A375 (cell line): ENCODE data around the gene ZGRF1. TPM values are rescaled to one million over a fixed set of nuclear protein-coding genes. Genes with fewer than 3 reads are reported as not detected.

ENCODE experiments used
- small RNA-seq: library from RNA; depleted of rRNA; stranded (forward); fragments of <200 nt; gene quantifications from one replicate; pipeline ENCODE3, GENCODE V24; 2014
- total RNA-seq: library from RNA; depleted of rRNA; stranded (reverse); fragments of >200 nt; shearing (Covaris generic); gene quantifications from 2 replicates; pipeline ENCODE4 v1.2.3, GENCODE V29; 2014; rRNA removed

The ZGRF1 gene, protein sequence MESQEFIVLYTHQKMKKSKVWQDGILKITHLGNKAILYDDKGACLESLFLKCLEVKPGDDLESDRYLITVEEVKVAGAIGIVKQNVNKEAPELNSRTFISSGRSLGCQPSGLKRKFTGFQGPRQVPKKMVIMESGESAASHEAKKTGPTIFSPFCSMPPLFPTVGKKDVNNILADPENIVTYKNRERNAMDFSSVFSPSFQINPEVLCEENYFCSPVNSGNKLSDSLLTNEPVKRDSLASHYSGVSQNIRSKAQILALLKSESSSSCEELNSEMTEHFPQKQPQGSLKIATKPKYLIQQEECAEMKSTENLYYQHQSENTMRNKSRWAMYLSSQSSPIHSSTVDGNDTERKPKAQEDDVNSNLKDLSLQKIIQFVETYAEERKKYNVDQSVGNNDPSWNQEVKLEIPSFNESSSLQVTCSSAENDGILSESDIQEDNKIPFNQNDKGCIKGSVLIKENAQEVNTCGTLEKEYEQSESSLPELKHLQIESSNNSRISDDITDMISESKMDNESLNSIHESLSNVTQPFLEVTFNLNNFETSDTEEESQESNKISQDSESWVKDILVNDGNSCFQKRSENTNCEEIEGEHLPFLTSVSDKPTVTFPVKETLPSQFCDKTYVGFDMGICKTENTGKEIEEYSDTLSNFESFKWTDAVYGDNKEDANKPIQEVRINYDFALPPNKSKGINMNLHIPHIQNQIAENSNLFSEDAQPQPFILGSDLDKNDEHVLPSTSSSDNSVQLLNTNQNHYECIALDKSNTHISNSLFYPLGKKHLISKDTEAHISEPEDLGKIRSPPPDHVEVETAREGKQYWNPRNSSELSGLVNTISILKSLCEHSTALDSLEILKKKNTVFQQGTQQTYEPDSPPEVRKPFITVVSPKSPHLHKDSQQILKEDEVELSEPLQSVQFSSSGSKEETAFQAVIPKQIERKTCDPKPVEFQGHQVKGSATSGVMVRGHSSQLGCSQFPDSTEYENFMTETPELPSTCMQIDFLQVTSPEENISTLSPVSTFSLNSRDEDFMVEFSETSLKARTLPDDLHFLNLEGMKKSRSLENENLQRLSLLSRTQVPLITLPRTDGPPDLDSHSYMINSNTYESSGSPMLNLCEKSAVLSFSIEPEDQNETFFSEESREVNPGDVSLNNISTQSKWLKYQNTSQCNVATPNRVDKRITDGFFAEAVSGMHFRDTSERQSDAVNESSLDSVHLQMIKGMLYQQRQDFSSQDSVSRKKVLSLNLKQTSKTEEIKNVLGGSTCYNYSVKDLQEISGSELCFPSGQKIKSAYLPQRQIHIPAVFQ (N-terminal part only)
- total RNA-seq, result 10.6 and 11.6 TPM in 2 replicates

DNA sequence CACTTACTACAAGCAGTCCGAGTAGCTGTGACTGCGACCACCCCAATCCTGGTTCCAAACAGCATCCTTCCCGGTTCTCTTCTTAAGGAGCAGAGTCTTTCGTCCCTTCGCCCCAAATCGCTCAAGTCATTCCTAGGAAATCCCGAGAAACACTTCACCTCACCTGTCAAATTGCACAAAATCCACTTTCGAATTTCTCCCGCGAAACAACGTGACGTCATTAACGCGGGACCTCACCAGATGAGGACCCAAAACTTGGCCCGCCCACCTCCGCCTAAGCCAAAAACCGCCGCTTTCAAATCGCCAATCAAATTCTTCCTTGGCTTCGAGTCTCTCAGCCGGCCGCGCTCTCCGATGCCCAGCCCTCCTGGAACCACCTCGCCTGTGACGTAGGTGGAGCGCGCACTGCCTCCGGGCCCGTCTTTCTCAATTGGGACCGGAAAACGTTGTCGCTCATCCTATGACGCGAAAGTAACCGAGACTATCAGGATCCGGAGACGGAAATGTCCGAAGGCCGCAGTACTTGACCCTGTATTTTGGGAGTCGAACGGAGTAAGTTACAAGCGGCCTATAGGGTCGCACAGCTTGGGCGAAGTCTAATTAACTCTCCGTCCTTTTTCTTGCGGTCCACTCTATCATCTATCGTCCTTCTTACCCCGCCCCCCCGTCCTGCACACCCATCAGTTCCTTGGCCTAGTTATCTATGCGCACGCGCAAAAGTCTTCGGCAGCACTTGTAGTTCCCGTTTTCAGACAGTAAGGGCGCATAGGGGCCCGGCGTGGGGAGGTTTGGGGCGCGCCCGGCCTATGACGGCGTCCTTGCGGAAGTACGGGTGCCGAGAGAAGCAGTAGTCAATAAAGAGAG is at the start of gene ZGRF1, which contains the start of gene LARP7:
ZGRF1 (minus strand) TSS at position 222 of the 864 bp plus-strand sequence. CDS start 3,733 bp downstream, outside the sequence.
LARP7 (plus strand) TSS at position 456 of the 864 bp plus-strand sequence. CDS start 7,527 bp downstream, outside the sequence.

DNA sequence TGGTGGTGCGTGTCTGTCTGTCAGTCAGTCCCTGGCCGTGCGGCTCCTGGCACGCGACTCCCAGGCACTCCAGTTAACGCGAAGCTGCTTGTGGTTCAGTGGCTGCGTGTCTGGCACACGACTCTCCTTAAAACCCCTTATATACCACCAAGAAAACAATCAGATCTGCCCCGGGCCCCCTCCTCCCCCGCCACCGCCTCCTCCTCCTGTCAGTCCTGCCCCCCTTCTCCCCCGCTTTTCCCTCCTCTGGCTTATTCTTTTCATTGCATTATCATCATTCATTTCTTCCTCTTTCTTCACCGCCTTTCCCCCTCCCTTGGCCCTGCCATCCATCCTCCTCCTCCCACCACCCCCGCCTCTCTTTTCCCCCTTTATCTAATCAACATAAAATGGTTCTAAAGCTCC is 120.6 kb downstream of the ZGRF1 start, which contains the start of gene NEUROG2:
NEUROG2 (minus strand) TSS at position 115 of the 405 bp plus-strand sequence. CDS start 705 bp downstream, outside the sequence.

Small RNA genes within 50 kb of the gene (small RNA-seq; reads per million reads assigned to genes)
- gene MIR302A (not detected), gene MIR302C (not detected), gene MIR302D (not detected), gene MIR367 (not detected)

Other genes with a start within 250 kb of the ZGRF1 start
- gene NEUROG2, start 120.7 kb downstream of the ZGRF1 start, total RNA-seq, result 0.26 TPM in 1 of 2 replicates, not detected in the other
- 32.1 and 45.3 TPM in 2 replicates for gene LARP7, start 234 bp upstream of the ZGRF1 start, total RNA-seq